Lower leg skin (tissue), 3 donors: ENCODE measurements around the gene ORAI1.

Source experiments
- CTCF ChIP-seq, 3 donors: fragments of 450-650 bp; IDR thresholded peaks; one replicate each; pipeline ENCODE4 v1.5.1; 2016; ENCODE audit warnings: antibody characterized with exemption in 3 of 3, mild to moderate bottlenecking in 3 of 3, moderate library complexity in 2 of 3
- POLR2A ChIP-seq, 2 donors: fragments of 450-650 bp; IDR thresholded peaks; one replicate each; pipeline ENCODE4 v1.6.1; 2016 to 2017; ENCODE audit warnings: antibody characterized with exemption in 2 of 2, mild to moderate bottlenecking in 1 of 2, moderate library complexity in 1 of 2

GRCh38 chr12:121649322-121649721, 23.0 kb downstream of the ORAI1 start:
- no peak for TF ChIP-seq CTCF (IDR thresholded peaks at IDR 0.05)
- TF ChIP-seq POLR2A (IDR thresholded peaks at IDR 0.05) = no peak
